ENCODE results near the gene C6orf15.

Gene C6orf15

DNA sequence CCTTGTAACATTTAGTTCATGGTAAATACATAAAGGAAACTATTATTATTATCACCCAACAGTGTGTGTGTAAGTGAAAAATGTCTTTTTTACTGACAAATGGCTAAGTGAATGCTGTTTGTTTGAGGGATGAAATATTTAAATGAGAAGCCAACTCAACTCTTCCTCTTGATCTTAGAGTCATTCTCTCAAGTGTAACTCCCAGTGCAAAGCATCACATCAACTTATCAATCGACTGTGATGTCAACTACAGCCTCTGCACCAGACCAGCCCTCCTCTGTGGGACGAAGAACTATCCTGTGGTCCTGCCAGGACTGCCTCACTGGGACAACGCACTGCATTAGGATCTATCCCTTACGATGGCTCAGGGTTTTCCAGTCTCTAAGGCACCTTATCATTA, 5.3 kb downstream of the C6orf15 start:
- DNase-seq (ENCODE audit: low read depth in 2 of 2): no peak

GRCh38 chr6:31103136-31103535, 9.2 kb downstream of the C6orf15 start:
- DNase-seq (ENCODE audit: low read depth in 2 of 2): no peak

- DNase-seq (ENCODE audit: low read depth in 2 of 2): no peak
Measured at GRCh38 chr6:31098449-31098938, 13.9 kb downstream of the C6orf15 start.

DNA sequence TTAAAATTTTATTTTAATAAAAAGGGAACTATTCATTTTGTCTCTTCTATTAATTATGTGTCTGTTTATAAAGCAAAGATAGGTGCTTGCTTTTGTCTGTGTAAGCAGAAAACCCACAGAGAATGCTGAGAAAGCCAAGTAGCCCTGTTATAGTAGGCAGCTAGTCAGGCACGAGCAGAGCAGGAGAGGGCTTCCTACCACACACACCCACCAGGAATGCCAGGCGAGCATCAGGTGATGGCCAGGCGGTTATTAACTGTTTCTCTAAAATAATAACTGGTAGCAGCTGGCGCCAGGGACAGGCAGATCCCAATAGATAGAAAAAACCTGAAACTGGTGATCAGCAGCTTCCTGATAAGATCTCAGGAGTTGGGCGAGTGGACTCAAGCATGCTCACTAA, 15.7 kb downstream of the C6orf15 start:
- no peak for DNase-seq (ENCODE audit: low read depth in 2 of 2)

GRCh38 chr6:31096215-31096614, 16.2 kb downstream of the C6orf15 start:
- DNase-seq (ENCODE audit: low read depth in 2 of 2): no peak

- no peak for DNase-seq (ENCODE audit: low read depth in 2 of 2)
Measured at GRCh38 chr6:31094389-31094881, 17.9 kb downstream of the C6orf15 start.

DNA sequence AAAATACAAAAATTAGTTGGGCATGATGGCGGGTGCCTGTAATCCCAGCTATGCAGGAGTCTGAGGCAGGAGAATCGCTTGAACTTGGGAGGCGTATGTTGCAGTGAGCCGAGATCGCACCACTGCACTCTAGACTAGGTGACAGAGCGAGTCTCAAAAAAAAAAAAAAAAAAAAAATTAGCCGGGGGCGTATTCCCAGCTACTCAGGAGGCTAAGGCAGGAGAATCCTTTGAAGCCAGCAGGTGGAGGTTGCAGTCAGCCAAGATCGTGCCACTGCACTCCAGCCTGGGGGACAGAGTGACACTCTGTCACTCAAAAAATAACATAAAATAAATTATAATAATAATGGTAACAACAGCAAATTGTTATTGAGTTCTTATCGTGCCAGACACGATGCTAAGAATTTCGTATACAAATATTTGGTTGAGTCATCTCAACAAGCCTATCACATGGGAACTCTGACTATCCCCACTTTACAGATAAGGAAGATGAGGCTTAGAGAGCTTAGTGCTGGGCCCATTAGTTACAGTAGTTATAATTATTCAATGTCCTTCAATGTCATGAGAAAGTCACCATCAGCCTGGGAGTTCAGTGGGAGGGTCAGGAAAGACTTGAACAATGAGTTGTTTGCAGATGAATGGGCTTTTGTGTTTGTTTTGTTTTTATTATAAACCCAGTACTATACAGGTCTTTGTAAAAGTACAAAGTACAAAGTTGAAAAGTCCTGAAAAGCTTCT, 19.4 kb downstream of the C6orf15 start:
- no peak for DNase-seq (ENCODE audit: low read depth in 2 of 2)

- DNase-seq (ENCODE audit: low read depth in 2 of 2): no peak
Measured at GRCh38 chr6:31092238-31092637, 20.1 kb downstream of the C6orf15 start.

DNA sequence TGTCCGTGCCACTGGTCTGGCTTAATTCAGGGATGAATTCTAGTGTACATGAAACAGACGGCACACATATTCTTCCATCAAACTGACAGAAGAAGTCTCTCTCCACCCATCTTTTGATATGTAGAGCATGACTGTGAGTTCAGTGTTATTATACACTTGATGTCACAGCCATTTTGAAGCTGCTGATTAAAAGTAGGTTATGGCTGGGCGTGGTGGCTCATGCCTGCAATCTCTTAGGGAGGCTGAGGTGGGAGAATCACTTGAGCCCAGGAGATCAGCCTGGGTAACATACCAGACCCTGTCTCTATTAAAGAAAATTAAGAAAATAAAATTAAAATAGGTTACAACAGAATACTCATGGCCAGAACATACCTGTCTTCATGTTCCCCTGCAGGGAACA, 20.7 kb downstream of the C6orf15 start:
- DNase-seq (ENCODE audit: low read depth in 2 of 2): no peak

DNA sequence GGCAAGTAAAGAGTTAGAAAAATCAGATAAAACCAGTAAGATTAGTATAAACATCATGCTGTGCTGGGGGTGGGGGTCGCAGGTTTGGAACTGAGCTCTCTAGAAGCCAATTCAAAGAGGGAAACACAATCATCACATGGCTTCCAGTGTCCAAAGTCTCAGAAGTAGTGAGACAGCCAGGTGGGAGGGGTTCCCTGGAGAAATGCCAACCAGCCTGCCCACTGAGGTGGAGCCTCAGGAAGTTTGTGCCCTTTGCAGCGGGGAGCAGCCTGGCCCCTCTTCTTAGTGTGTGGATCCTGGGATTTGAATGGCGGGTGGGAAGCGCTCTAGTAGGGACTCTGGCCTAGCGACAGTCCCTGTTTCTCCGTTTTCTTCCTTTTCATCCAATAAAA, 21.4 kb downstream of the C6orf15 start:
- DNase-seq (ENCODE audit: low read depth in 2 of 2): no peak

- DNase-seq (ENCODE audit: low read depth in 2 of 2): no peak
Measured at GRCh38 chr6:31090275-31090972, 22.0 kb downstream of the C6orf15 start.

DNA sequence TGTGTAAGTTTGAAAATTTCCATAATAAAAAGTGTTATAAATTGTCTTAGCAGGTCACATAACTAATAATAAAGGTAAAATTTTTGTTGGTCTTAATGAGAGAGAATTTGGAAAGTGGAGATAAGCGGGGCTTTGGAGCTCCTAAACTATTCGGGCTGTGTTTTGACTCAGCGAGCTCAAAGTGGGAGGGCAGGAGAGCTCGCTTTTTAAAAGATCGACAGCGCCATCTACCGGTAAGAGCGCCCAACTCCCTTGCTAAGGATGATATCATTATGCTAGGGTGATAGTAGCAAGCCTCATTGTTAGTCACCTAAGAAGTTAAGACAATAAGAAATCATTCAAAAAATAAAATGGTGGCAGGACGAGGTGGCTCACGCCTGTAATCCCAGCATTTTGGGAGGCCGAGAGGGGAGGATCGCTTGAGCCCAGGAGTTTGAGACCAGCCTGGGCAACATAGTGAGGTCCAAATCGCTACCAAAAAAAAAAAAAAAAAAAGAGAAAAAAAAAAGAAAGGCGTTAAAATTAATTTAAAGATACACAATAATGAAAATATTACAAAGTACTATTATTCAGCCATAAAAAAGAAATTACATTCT, 24.8 kb downstream of the C6orf15 start:
- peak; percentile 70 to 76 for DNase-seq (ENCODE audit: low read depth in 2 of 2)

- no peak for DNase-seq (ENCODE audit: low read depth in 2 of 2)
Measured at GRCh38 chr6:31086788-31087440, 25.5 kb downstream of the C6orf15 start.

DNA sequence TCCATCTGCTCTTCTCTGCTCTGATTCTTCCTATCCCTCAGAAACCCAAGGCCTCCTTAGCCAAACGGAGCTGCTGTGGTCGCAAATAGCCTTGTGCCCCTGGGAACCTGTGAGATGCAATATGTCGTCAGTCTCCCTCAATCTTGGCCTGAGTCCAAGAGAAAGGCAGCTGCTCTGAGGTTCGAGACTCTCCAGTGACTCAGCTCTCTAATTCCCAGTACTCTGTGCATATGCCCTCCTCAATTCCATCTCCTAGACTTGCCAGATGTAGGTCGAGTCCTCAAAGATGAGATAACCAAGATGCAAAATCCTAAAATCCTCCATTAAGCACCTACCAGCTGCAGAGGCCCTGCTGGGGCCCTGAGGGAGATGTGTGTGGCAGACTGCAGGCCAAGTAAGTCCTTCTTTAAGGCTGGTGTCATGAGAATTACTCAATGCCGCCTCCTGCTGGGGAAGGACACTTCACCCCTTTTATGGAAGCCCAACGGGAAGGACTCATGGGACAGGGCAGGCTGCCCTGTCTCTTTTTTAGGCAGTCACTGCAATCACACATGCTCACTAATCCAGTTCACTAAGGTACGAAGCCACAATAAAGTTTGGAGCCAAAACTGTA, 28.5 kb downstream of the C6orf15 start:
- DNase-seq (ENCODE audit: low read depth in 2 of 2): peak in 1 of 2 donors; percentile 25

- no peak for DNase-seq (ENCODE audit: low read depth in 2 of 2)
Measured at GRCh38 chr6:31081872-31082271, 30.5 kb downstream of the C6orf15 start.

DNA sequence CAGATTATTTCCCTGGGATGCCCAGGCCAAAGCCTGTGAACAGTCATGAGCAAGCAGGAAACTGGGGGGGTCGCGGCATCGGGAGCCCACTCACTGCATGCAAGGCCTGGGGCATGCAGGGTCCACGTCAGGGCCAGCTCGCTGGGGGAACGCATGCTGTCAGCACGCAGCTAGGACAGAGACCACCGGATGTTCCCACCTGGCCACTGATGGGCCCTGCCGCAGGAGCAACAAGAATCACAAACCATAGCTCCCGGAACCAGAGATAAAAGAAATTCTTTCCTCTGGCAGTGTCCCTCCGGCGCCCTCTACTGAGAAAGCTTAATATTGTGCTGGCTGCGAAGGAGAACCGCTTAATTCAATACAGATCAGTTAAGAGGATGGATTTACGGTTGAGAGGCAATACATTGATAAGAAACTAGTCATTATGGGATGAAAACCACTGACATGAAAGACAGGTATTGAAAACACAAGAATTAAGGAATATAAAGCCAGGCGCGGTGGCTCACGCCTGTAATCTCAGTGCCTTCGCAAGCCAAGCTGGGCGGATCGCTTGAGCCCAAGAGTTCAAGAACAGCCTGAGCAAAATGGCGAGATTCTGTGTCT, 32.6 kb downstream of the C6orf15 start:
- peak; percentile 35 to 41 for DNase-seq (ENCODE audit: low read depth in 2 of 2)

DNA sequence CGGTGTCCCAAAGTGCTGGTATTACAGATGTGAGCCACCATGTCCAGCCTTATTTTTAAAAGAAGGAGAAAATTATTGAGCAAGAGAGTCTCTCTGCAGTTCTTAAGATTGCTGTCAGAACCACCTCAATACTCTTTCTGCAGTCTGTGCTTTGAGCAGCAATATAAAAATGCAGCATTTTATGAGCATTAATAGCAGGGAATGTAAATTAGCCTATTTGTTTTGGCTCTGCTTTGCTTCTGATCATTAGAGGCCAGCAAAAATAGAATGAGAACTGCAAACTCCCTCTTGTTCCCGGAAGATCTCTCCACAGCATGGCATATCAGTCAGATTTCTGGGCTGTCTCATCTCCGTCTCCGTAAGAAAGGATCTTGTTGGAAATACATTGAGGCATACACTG, 35.8 kb downstream of the C6orf15 start:
- no peak for DNase-seq (ENCODE audit: low read depth in 2 of 2)

DNA sequence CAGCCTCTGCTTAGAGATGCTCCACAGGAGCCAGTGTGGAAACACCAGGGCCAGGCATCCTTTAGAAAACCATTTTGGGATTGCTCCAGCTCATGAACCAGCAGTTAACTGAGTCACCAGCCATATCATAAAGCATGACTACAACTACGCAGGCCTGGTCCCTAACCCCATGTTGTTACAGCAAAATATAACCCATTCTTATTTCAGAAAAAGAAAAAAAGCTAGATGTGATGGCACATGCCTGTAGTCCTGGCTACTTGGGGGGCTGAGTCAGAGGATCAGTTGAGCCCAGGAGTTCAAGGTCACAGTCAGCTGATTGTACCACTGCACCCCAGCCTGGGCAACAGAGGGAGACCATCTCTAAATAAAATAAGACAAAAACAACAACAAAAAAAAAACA, 36.8 kb downstream of the C6orf15 start:
- no peak for DNase-seq (ENCODE audit: low read depth in 2 of 2)

DNA sequence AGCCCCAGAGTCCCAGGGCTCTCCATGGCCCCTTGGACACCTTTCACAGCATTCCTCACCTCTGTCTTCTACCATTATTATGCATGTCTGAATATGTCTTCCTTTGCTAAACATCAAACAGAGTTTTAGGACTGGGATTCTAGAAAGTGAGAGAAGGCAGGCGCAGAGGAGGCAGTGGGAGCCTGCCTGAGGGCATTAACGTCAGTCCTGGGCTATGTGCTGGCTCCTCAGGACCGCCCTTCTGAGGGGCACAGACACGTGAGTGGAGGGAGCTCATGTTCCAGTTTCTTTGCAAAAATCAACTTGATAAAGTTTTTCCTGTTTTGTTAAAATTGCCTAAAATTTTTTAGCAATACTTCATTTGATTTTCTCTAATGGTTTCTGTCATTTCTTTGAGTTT, 38.0 kb downstream of the C6orf15 start:
- no peak for DNase-seq (ENCODE audit: low read depth in 2 of 2)

GRCh38 chr6:31070711-31071197, 41.6 kb downstream of the C6orf15 start:
- no peak for DNase-seq (ENCODE audit: low read depth in 2 of 2)

- DNase-seq (ENCODE audit: low read depth in 2 of 2): peak; percentile 38 to 48
Measured at GRCh38 chr6:31068669-31069340, 43.6 kb downstream of the C6orf15 start.

Data from stimulated activated CD8-positive, alpha-beta memory T cell treated with anti-CD3 and anti-CD28 coated beads, Interleukin-15, amount 100 ng/mL, for 48 hours (primary cell).